A549 treated with Hydrocortisone at 1 μM for 4 hours (cell line): ENCODE results near the gene HSH2D. TPM values are rescaled to one million over a fixed set of nuclear protein-coding genes. Genes with fewer than 3 reads are reported as not detected.

Source experiments
- total RNA-seq: library from RNA; stranded (reverse); fragments of 200-300 nt; extraction: Qiagen RNA extraction; gene quantifications from 5 replicates; pipeline ENCODE4 v1.2.3, GENCODE V29; 2022

Gene HSH2D, protein sequence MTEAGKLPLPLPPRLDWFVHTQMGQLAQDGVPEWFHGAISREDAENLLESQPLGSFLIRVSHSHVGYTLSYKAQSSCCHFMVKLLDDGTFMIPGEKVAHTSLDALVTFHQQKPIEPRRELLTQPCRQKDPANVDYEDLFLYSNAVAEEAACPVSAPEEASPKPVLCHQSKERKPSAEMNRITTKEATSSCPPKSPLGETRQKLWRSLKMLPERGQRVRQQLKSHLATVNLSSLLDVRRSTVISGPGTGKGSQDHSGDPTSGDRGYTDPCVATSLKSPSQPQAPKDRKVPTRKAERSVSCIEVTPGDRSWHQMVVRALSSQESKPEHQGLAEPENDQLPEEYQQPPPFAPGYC
- total RNA-seq: not detected in 5 replicates

DNA sequence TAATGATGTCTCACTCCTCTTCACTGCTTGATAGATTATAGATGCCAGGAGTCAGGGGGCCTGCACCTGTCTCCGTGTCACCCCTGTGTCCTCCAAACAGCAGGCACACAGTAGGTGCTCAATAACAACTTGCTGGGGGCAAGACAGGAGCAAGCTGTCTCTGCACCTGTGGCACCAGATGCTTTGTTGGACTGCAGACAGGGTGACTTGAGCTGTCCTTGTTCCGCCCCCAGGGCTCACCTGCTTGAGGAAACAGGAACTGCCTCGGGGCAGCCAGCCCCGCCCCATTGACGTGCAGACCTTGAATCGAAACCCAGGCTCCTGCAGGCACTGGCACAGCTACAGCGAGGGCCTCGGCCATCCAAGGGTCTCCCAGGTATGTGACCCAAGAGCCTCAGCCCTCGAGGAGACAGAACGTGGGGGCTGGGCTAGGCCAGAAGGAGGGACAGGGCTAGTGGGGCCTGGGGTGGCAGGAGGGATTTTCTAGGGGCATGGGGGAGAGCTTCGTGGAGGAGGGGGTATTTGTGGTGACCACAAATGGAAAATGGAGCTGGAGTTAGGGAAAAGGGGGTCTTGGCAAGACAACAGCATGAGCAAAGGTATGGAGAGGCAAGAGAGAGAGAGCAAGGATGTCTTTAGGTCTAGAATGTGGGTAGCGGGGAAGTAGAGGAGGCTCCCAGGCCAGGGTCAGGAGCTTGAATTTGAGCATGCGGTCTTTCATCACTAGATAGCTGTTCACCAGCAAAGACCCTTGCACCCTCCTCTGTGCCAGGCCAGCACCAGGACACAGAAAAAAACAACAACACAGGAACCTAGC is at the start of gene HSH2D:
HSH2D (plus strand) TSS at position 287 of the 817 bp plus-strand sequence. CDS start 5,066 bp downstream, outside the sequence.

DNA sequence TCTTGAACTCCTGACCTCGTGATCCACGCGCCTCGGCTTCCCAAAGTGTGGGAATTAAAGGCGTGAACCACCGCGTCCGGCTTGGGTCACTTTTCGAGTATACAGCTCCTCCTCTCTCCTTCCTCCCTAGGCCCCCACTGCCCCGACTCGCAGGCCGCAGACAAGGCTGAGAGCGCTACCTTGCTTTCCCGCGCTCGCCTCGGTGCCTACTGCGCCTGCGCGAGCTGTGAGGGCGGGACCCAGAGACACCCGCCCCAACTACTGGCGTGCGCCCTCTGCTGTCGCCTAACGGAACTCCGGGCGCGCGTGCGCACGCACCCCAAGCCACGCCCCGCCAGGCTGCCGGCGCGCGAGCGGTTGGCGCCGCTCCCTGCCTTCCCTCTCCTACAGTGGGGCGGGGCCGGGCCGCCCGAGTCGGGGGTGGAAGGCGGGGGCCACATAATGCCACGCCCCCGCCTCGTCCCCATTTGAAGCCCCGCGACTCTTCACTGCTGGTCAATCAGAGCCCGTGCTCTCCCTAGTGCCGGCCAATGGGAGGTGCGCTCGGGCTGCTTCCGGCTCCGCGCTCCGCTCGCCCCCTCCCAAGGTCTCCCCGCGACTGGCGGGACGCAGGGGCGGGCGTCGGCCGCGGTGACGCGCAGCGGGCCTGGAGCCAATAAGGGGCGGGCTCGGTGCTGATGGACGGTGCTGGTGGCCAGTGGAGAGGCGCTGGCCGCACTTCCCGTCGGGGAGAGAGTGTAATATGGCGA is 32.2 kb upstream of the HSH2D start, which contains the start of gene RAB8A:
RAB8A (plus strand) TSS at position 730 of the 749 bp plus-strand sequence; CDS start at position 743, 13 bp downstream.

DNA sequence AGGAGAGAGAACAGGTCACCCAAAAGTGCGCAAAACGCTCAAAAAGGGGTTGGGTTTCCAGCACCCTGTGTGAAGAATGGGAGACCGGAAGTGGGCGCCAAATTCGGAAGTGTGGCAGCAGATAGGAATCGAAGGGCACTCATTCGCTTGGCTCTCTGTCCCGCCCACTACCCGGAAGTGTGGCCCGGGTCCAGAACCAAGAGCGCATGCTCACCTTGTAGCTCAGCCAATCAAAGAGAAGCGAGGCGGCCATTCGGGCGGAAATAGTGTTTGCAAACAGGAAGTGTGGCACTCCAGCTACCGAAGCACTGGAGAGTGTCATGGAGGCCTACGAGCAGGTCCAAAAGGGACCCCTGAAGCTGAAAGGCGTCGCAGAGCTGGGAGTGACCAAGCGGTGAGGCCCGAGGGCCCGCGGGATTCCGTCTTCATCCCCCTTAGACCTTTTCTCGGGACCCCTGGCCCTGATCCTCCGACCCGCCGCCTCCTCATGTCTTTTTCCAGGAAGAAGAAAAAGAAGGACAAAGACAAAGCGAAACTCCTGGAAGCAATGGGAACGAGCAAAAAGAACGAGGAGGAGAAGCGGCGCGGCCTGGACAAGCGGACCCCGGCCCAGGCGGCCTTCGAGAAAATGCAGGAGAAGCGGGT is 41.8 kb downstream of the HSH2D start, which contains the start of gene FAM32A:
FAM32A (plus strand) TSS at position 288 of the 645 bp plus-strand sequence; CDS start at position 321, 33 bp downstream.

DNA sequence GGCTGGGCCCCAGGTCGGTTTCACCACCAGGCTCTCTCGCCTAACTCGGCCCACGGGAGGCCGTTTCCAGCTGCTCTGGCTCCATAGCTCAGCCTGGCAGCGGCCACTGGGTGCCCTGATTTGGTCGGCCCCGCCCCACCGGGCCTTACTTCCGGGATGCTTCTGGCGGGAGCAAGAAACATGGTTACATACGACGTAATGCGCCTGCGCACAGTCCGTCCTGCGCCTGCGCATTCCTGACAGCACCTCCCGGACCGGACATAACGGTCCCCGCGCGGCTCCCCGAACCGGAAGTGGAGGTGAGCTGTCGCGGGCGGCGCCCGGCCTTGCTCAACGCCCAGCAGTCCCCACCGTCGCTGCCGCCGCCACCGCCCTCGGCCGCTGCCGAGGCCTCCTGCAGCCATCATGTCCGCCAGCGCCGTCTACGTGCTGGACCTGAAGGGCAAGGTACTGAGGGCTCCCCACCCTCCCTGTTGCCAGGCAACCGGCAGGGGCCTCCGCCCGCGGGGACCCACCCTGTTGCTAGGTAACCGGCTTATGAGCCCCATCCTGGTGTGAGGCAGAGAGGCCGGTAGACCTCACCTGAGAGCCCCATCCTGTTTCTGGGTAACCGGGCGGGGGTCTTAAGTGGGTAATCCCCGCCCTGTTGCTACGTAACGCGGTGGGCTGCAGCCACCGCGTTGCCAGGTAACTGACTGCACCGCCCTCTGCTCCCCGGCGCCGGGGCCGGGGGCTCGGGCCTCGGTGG is 54.3 kb downstream of the HSH2D start, which contains the start of gene AP1M1:
AP1M1 (plus strand) TSS at position 290 of the 748 bp plus-strand sequence; CDS start at position 406, 116 bp downstream.

Other genes starting within 250 kb of the HSH2D start
- gene CYP4F2, start 245.6 kb upstream of the HSH2D start, total RNA-seq: 0.06 to 0.17 TPM (median 0.17 TPM) in 4 of 5 replicates, not detected in the other
- 4.9 to 7.0 TPM (median 5.2 TPM) in 5 replicates for gene CYP4F11, start 209.2 kb upstream of the HSH2D start, total RNA-seq
- not detected in 5 replicates for gene OR10H4, start 194.7 kb upstream of the HSH2D start, total RNA-seq
- gene TPM4, start 67.2 kb upstream of the HSH2D start, total RNA-seq: 389 to 533 TPM (median 474 TPM) in 5 replicates
- 48.6 to 105 TPM (median 50.6 TPM) in 5 replicates for gene RAB8A, start 31.8 kb upstream of the HSH2D start, total RNA-seq
- gene CIB3, start 29.8 kb downstream of the HSH2D start, total RNA-seq: not detected in 5 replicates
- gene FAM32A, start 41.7 kb downstream of the HSH2D start, total RNA-seq: 91.4 to 97.8 TPM (median 95.3 TPM) in 5 replicates
- gene AP1M1, start 54.2 kb downstream of the HSH2D start, total RNA-seq: 62.9 to 70.0 TPM (median 67.0 TPM) in 5 replicates
- 15.4 to 33.7 TPM (median 25.2 TPM) in 5 replicates for gene KLF2, start 181.1 kb downstream of the HSH2D start, total RNA-seq